Measurements from ENCODE around the gene UTP11.

The UTP11 gene

DNA sequence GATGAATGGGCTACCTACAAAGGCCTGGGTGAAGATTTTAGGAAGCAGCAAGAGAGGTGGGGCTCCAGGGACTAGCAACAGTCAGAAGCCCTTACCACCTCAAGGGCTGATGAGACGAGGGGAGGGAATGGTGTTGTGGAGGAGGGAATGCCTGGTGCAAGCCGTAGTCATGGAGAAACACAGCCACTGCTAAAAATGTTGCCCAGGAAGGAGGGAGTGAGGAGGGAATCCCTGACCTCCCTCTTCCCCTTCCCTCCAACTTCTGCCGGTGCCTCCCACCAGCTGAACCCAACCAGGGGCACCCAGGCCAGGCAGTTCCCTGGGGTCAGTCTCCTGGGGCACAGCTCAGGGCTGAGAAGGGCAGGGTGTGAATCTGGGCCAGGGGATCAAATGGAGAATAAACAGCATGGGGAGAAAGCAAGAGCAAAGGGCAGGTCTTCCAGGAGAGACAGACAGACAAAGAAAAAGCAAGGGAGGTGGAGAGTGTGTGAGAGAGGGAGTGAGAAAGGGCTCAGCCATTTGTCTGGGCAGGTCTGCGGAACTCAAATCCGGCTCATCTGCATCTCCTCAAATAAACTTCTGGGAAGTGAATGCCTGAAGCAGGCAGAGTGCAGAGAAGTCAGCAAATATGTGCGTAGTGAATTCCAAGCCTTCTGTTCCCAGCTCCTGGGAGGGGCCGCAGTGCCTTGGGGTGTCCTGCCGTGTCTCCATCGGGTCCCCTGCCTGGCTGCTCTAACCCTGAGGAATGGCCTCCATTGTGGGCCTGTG, 61.2 kb downstream of the UTP11 start:
- DNase-seq = no peak

DNA sequence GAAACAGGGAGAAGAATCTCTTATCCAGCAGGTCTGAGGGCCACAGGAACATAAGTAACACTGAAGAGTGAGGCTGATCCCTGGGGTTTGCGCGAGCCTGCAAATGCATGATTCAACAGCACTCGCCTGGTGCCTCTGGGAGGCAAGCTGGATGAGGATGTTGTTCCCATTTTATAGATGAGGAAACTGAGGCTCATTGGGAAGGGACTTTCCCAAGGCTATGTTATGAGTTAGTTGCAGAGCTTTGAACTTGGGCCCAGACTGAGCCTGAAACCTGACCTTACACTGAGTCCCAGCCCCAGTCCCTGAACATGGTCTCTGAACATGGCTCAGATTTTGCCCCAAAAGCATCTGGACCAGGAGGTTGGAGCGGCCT, 61.8 kb downstream of the UTP11 start:
- DNase-seq = no peak
